ENCODE results near the gene PXDC1.

The PXDC1 gene
- 0.36 to 3.6 reads per million in 2 experiments for total RNA-seq

GRCh38 chr6:3751077-3751729, at the start of gene PXDC1:
Gene PXDC1 (minus strand): TSS chr6:3751713. CDS start chr6:3751531, 182 bp downstream.
- DNase-seq (ENCODE audit: low read depth), result no peak

GRCh38 chr6:3800850-3801591, 49.5 kb upstream of the PXDC1 start:
- no peak for DNase-seq (ENCODE audit: low read depth)

- no peak for DNase-seq (ENCODE audit: low read depth)
Observed at GRCh38 chr6:3799719-3800118, 48.2 kb upstream of the PXDC1 start.

GRCh38 chr6:3798055-3798919, 46.8 kb upstream of the PXDC1 start:
- no peak for DNase-seq (ENCODE audit: low read depth)

- DNase-seq (ENCODE audit: low read depth), result no peak
Observed at GRCh38 chr6:3797231-3798054, 45.9 kb upstream of the PXDC1 start.

- no peak for DNase-seq (ENCODE audit: low read depth)
Observed at GRCh38 chr6:3796719-3797041, 45.2 kb upstream of the PXDC1 start.

GRCh38 chr6:3795836-3796718, 44.6 kb upstream of the PXDC1 start:
- DNase-seq (ENCODE audit: low read depth), result no peak

- DNase-seq (ENCODE audit: low read depth), result no peak
Observed at GRCh38 chr6:3794092-3794491, 42.6 kb upstream of the PXDC1 start.

- DNase-seq (ENCODE audit: low read depth), result no peak
Observed at GRCh38 chr6:3793545-3793944, 42.0 kb upstream of the PXDC1 start.

- DNase-seq (ENCODE audit: low read depth), result no peak
Observed at GRCh38 chr6:3791526-3792203, 40.2 kb upstream of the PXDC1 start.

- DNase-seq (ENCODE audit: low read depth), result no peak
Observed at GRCh38 chr6:3789896-3790558, 38.5 kb upstream of the PXDC1 start.

GRCh38 chr6:3789018-3789895, 37.7 kb upstream of the PXDC1 start:
- no peak for DNase-seq (ENCODE audit: low read depth)

- DNase-seq (ENCODE audit: low read depth), result no peak
Observed at GRCh38 chr6:3788408-3789017, 37.0 kb upstream of the PXDC1 start.

GRCh38 chr6:3786141-3786540, 34.6 kb upstream of the PXDC1 start:
- no peak for DNase-seq (ENCODE audit: low read depth)

GRCh38 chr6:3785745-3786098, 34.2 kb upstream of the PXDC1 start:
- DNase-seq (ENCODE audit: low read depth), result no peak

GRCh38 chr6:3784885-3785744, 33.6 kb upstream of the PXDC1 start:
- no peak for DNase-seq (ENCODE audit: low read depth)

- no peak for DNase-seq (ENCODE audit: low read depth)
Observed at GRCh38 chr6:3784423-3784822, 32.9 kb upstream of the PXDC1 start.
